ENCODE data around the gene FOXQ1. TPM values are rescaled to one million over a fixed set of nuclear protein-coding genes. Genes with fewer than 3 reads are reported as not detected.
A peak's percentile ranks its signal among the peaks of the same experiment; 100 is the strongest.

FOXQ1 gene
- polyA plus RNA-seq, 4 donors, result 0.54 to 2.5 (median 1.5) TPM

GRCh38 chr6:1296542-1296941, 15.4 kb upstream of the FOXQ1 start:
- H3K36me3 ChIP-seq (ENCODE audit: control insufficient read depth in 3 of 3, insufficient read depth in 2 of 3, low read depth in 1 of 3, low read length in 3 of 3), result peaks cover 0 to 2% (median 0%) of the 10 kb centered on the region in 3 donors
- FAIRE-seq (no peak), DNase-seq (no peak)
- H3K27me3 ChIP-seq (ENCODE audit: control insufficient read depth in 3 of 3, insufficient read depth in 3 of 3, low read length in 3 of 3), result no peaks in the 10 kb centered on the region
- WGBS, 3 donors, result 70 to 73% (median 70%) methylated on average over 4 of the region's 4 CpGs
- H3K4me3 ChIP-seq (ENCODE audit: low read depth in 1 of 3, low read length in 3 of 3), result no peak overlapping the region
- H3K27ac ChIP-seq (ENCODE audit: low read depth in 1 of 3, low read length in 2 of 3), result no peak overlapping the region
- H3K4me1 ChIP-seq (ENCODE audit: control insufficient read depth in 3 of 3, insufficient read depth in 2 of 3, low read depth in 1 of 3, low read length in 2 of 3), result no peaks in the 10 kb centered on the region
- H3K9me3 ChIP-seq (ENCODE audit: control insufficient read depth in 2 of 2, insufficient read depth in 1 of 2, low read depth in 1 of 2, low read length in 1 of 2), result no peaks in the 10 kb centered on the region

- WGBS, 3 donors, result 56 to 68% (median 68%) methylated on average over 4 of the region's 4 CpGs
- Histone ChIP-seq H3K27me3 (ENCODE audit: control insufficient read depth in 3 of 3, insufficient read depth in 3 of 3, low read length in 3 of 3) (no peaks in the 10 kb centered on the region), H3K27ac (ENCODE audit: low read depth in 1 of 3, low read length in 2 of 3) (no peak overlapping the region), H3K9me3 (ENCODE audit: control insufficient read depth in 2 of 2, insufficient read depth in 1 of 2, low read depth in 1 of 2, low read length in 1 of 2) (no peaks in the 10 kb centered on the region), H3K36me3 (ENCODE audit: control insufficient read depth in 3 of 3, insufficient read depth in 2 of 3, low read depth in 1 of 3, low read length in 3 of 3) (no peaks in the 10 kb centered on the region), H3K4me1 (ENCODE audit: control insufficient read depth in 3 of 3, insufficient read depth in 2 of 3, low read depth in 1 of 3, low read length in 2 of 3) (no peaks in the 10 kb centered on the region), H3K4me3 (ENCODE audit: low read depth in 1 of 3, low read length in 3 of 3) (no peak overlapping the region)
- FAIRE-seq (no peak), DNase-seq (peak in 1 of 2 donors; percentile 17)
Measured at GRCh38 chr6:1297746-1298145, 14.2 kb upstream of the FOXQ1 start.

- Histone ChIP-seq H3K4me1 (ENCODE audit: control insufficient read depth in 3 of 3, insufficient read depth in 2 of 3, low read depth in 1 of 3, low read length in 2 of 3) (no peaks in the 10 kb centered on the region), H3K4me3 (ENCODE audit: low read depth in 1 of 3, low read length in 3 of 3) (no peak overlapping the region), H3K27me3 (ENCODE audit: control insufficient read depth in 3 of 3, insufficient read depth in 3 of 3, low read length in 3 of 3) (no peaks in the 10 kb centered on the region), H3K27ac (ENCODE audit: low read depth in 1 of 3, low read length in 2 of 3) (no peak overlapping the region), H3K36me3 (ENCODE audit: control insufficient read depth in 3 of 3, insufficient read depth in 2 of 3, low read depth in 1 of 3, low read length in 3 of 3) (no peaks in the 10 kb centered on the region), H3K9me3 (ENCODE audit: control insufficient read depth in 2 of 2, insufficient read depth in 1 of 2, low read depth in 1 of 2, low read length in 1 of 2) (no peaks in the 10 kb centered on the region)
- no peak for DNase-seq
- WGBS, 3 donors, result 96 to 98% (median 98%) methylated on average over 2 of the region's 2 CpGs
- no peak for FAIRE-seq
Measured at GRCh38 chr6:1298768-1299167, 13.1 kb upstream of the FOXQ1 start.

- DNase-seq (no peak), FAIRE-seq (no peak)
- Histone ChIP-seq H3K4me1 (ENCODE audit: control insufficient read depth in 3 of 3, insufficient read depth in 2 of 3, low read depth in 1 of 3, low read length in 2 of 3) (peaks cover 0 to 9% (median 0%) of the 10 kb centered on the region in 3 donors), H3K27ac (ENCODE audit: low read depth in 1 of 3, low read length in 2 of 3) (no peak overlapping the region), H3K27me3 (ENCODE audit: control insufficient read depth in 3 of 3, insufficient read depth in 3 of 3, low read length in 3 of 3) (peaks cover 0 to 4% (median 3%) of the 10 kb centered on the region in 3 donors), H3K4me3 (ENCODE audit: low read depth in 1 of 3, low read length in 3 of 3) (no peak overlapping the region), H3K9me3 (ENCODE audit: control insufficient read depth in 2 of 2, insufficient read depth in 1 of 2, low read depth in 1 of 2, low read length in 1 of 2) (no peaks in the 10 kb centered on the region), H3K36me3 (ENCODE audit: control insufficient read depth in 3 of 3, insufficient read depth in 2 of 3, low read depth in 1 of 3, low read length in 3 of 3) (no peaks in the 10 kb centered on the region)
- WGBS, 3 donors, result 92 to 98% (median 97%) methylated on average over 2 of the region's 2 CpGs
Measured at GRCh38 chr6:1306133-1306532, 5.8 kb upstream of the FOXQ1 start.

GRCh38 chr6:1309366-1309765, 2.5 kb upstream of the FOXQ1 start:
- Histone ChIP-seq H3K27me3 (ENCODE audit: control insufficient read depth in 3 of 3, insufficient read depth in 3 of 3, low read length in 3 of 3) (peaks cover 0 to 9% (median 4%) of the 10 kb centered on the region in 3 donors), H3K36me3 (ENCODE audit: control insufficient read depth in 3 of 3, insufficient read depth in 2 of 3, low read depth in 1 of 3, low read length in 3 of 3) (no peaks in the 10 kb centered on the region)
- 26 to 45% (median 42%) methylated on average over 6 of the region's 6 CpGs for WGBS, 3 donors

GRCh38 chr6:1310628-1311399, 1.1 kb upstream of the FOXQ1 start:
- 2 to 10% (median 6%) methylated on average over 43 of the region's 43 CpGs for WGBS, 3 donors
- Histone ChIP-seq H3K4me1 (ENCODE audit: control insufficient read depth in 3 of 3, insufficient read depth in 2 of 3, low read depth in 1 of 3, low read length in 2 of 3) (peaks cover 0 to 22% (median 0%) of the 10 kb centered on the region in 3 donors), H3K36me3 (ENCODE audit: control insufficient read depth in 3 of 3, insufficient read depth in 2 of 3, low read depth in 1 of 3, low read length in 3 of 3) (no peaks in the 10 kb centered on the region), H3K4me3 (ENCODE audit: low read depth in 1 of 3, low read length in 3 of 3) (peak overlapping the region in 2 of 3 donors; percentile 60 to 66), H3K27me3 (ENCODE audit: control insufficient read depth in 3 of 3, insufficient read depth in 3 of 3, low read length in 3 of 3) (peaks cover 0 to 18% (median 4%) of the 10 kb centered on the region in 3 donors), H3K9me3 (ENCODE audit: control insufficient read depth in 2 of 2, insufficient read depth in 1 of 2, low read depth in 1 of 2, low read length in 1 of 2) (no peaks in the 10 kb centered on the region), H3K27ac (ENCODE audit: low read depth in 1 of 3, low read length in 2 of 3) (peak overlapping the region; percentile 14 to 93 (median 90))
- FAIRE-seq (no peak), DNase-seq (peak; percentile 77 to 79)

More at GRCh38 chr6:1309366-1309765, 2.5 kb upstream of the FOXQ1 start:
- Histone ChIP-seq H3K9me3 (ENCODE audit: control insufficient read depth in 2 of 2, insufficient read depth in 1 of 2, low read depth in 1 of 2, low read length in 1 of 2) (no peaks in the 10 kb centered on the region), H3K4me1 (ENCODE audit: control insufficient read depth in 3 of 3, insufficient read depth in 2 of 3, low read depth in 1 of 3, low read length in 2 of 3) (peaks cover 0 to 20% (median 0%) of the 10 kb centered on the region in 3 donors), H3K4me3 (ENCODE audit: low read depth in 1 of 3, low read length in 3 of 3) (no peak overlapping the region), H3K27ac (ENCODE audit: low read depth in 1 of 3, low read length in 2 of 3) (no peak overlapping the region)
- DNase-seq (peak in 1 of 2 donors; percentile 53), FAIRE-seq (no peak)

- 1 to 6% (median 2%) methylated on average over 14 to 25 of the region's 25 CpGs for WGBS, 3 donors
- FAIRE-seq, result no peak
- Histone ChIP-seq H3K4me3 (ENCODE audit: low read depth in 1 of 3, low read length in 3 of 3) (peak overlapping the region; percentile 1 to 66 (median 60)), H3K9me3 (ENCODE audit: control insufficient read depth in 2 of 2, insufficient read depth in 1 of 2, low read depth in 1 of 2, low read length in 1 of 2) (no peaks in the 10 kb centered on the region), H3K27me3 (ENCODE audit: control insufficient read depth in 3 of 3, insufficient read depth in 3 of 3, low read length in 3 of 3) (peaks cover 0 to 23% (median 4%) of the 10 kb centered on the region in 3 donors), H3K27ac (ENCODE audit: low read depth in 1 of 3, low read length in 2 of 3) (peak overlapping the region in 2 of 3 donors; percentile 90 to 93), H3K36me3 (ENCODE audit: control insufficient read depth in 3 of 3, insufficient read depth in 2 of 3, low read depth in 1 of 3, low read length in 3 of 3) (no peaks in the 10 kb centered on the region), H3K4me1 (ENCODE audit: control insufficient read depth in 3 of 3, insufficient read depth in 2 of 3, low read depth in 1 of 3, low read length in 2 of 3) (peaks cover 0 to 26% (median 0%) of the 10 kb centered on the region in 3 donors)
- no peak for DNase-seq
Measured at GRCh38 chr6:1312203-1312472, 240 bp downstream of the FOXQ1 start.

GRCh38 chr6:1312473-1313367, 822 bp downstream of the FOXQ1 start:
- DNase-seq, result peak in 1 of 2 donors; percentile 71
- Histone ChIP-seq H3K4me1 (ENCODE audit: control insufficient read depth in 3 of 3, insufficient read depth in 2 of 3, low read depth in 1 of 3, low read length in 2 of 3) (peaks cover 0 to 28% (median 0%) of the 10 kb centered on the region in 3 donors), H3K9me3 (ENCODE audit: control insufficient read depth in 2 of 2, insufficient read depth in 1 of 2, low read depth in 1 of 2, low read length in 1 of 2) (no peaks in the 10 kb centered on the region), H3K27ac (ENCODE audit: low read depth in 1 of 3, low read length in 2 of 3) (peak overlapping the region; percentile 9 to 93 (median 90)), H3K4me3 (ENCODE audit: low read depth in 1 of 3, low read length in 3 of 3) (peak overlapping the region; percentile 11 to 66 (median 60)), H3K27me3 (ENCODE audit: control insufficient read depth in 3 of 3, insufficient read depth in 3 of 3, low read length in 3 of 3) (peaks cover 0 to 23% (median 4%) of the 10 kb centered on the region in 3 donors), H3K36me3 (ENCODE audit: control insufficient read depth in 3 of 3, insufficient read depth in 2 of 3, low read depth in 1 of 3, low read length in 3 of 3) (no peaks in the 10 kb centered on the region)
- 1 to 4% (median 2%) methylated on average over 75 to 109 of the region's 109 CpGs for WGBS, 3 donors
- FAIRE-seq, result no peak

All from small intestine (tissue), 7 donors.